AG04450 (cell line): ENCODE data around the gene TMEM94. TPM values are rescaled to one million over a fixed set of nuclear protein-coding genes. Genes with fewer than 3 reads are reported as not detected.
"Not testable (repeated sequence)": the region's sequence is repeated elsewhere in the genome, so short reads cannot be mapped to it uniquely, and the experiment has no call there.

Experiments used
- CTCF ChIA-PET: fragments of 300-600, 350-600 bp; formaldehyde crosslinking; extraction: SDS; loops from one replicate; lab custom pipeline; 2022; ENCODE audit warnings: antibody characterized with exemption, inconsistent platforms; lab: Charles Lee
- POLR2A ChIA-PET: fragments of 350-600 bp; formaldehyde crosslinking; extraction: SDS; loops from one replicate; lab custom pipeline; 2021; ENCODE audit warnings: antibody characterized with exemption, inconsistent platforms; lab: Yijun Ruan, JAX
- DNase-seq: peaks from one replicate; pipeline ENCODE4 v3.0.0-alpha.2; 2011; ENCODE audit warnings: low read depth, low spot score
- H3K27ac ChIP-seq: one replicate; pipeline ENCODE4 v1.5.1; 2012; ENCODE audit warnings: low read depth, low read length, control low read depth
- H3K27me3 ChIP-seq: one replicate; pipeline ENCODE4 v1.6.0; 2012; ENCODE audit warnings: low read length; ENCODE audit not compliant: control insufficient read depth, insufficient read depth
- H3K4me3 ChIP-seq: 2 replicates; pipeline ENCODE4 v1.5.1; 2011; ENCODE audit warnings: mild to moderate bottlenecking, low read depth, low read length, control low read depth
- H3K9me3 ChIP-seq: 2 replicates; pipeline ENCODE4 v1.5.1; 2012; ENCODE audit warnings: low read length; ENCODE audit not compliant: control insufficient read depth, insufficient read depth
- CTCF ChIP-seq: IDR thresholded peaks from 2 replicates; pipeline ENCODE4 v1.5.1; 2011; ENCODE audit warnings: low read depth, low read length, control low read depth, inconsistent platforms
- polyA plus RNA-seq: library from polyadenylated mRNA; depleted of rRNA; stranded (reverse); fragments of >200 nt; gene quantifications from 2 replicates; pipeline ENCODE4 v1.2.3, GENCODE V29; 2011

TMEM94 gene
- polyA plus RNA-seq, 1 experiment, result 14.8 TPM

DNA sequence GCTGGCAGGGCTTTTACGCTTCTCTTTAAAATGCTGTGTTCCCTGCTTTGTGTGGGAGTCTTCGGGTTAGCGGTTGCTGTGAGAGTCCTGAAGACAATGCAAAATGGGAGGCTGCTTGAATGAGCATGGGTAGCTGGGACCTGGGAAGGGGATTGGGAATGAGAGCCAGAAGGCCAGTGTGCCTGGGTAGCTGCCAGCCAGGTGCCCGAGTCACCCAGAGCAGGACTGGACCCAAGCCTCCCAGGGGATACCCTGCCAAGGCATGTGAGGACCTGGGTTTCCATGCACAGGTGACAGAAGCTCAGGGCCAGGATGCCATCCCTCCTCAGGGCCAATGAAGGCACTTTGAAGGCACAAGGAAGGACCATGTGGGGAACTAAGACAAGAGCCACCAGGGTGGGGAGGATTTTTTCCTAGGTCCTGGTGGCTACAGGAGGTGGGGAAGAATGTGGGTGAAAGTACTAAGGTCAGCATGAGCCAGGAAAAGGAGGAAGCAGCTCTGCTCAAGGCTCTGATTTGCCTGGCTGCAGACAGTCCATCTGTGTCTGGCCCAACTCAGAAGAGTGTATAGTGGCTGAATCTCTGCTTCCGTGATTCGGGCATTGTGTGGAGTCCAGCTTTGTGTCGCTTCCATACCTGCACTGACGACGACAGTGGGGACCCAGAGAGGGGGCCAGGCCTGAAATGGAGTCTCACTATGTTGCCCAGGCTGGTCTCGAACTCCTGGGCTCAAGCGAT is 20.5 kb downstream of the TMEM94 start:
- CTCF ChIA-PET, result interaction anchor here (0.8 to 1.2 kb wide), 2 partner anchors 40 to 156 kb away, joined by 3 read pairs; partner anchors contain the start of genes SMIM5 and TSEN54
- Histone ChIP-seq H3K9me3 (no peaks in the 10 kb centered on the region), H3K4me3 (no peak overlapping the region), H3K27me3 (no peaks in the 10 kb centered on the region), H3K27ac (no peak overlapping the region)
- POLR2A ChIA-PET, result no interaction called here
- no peak for TF ChIP-seq CTCF
- DNase-seq, result no peak

DNA sequence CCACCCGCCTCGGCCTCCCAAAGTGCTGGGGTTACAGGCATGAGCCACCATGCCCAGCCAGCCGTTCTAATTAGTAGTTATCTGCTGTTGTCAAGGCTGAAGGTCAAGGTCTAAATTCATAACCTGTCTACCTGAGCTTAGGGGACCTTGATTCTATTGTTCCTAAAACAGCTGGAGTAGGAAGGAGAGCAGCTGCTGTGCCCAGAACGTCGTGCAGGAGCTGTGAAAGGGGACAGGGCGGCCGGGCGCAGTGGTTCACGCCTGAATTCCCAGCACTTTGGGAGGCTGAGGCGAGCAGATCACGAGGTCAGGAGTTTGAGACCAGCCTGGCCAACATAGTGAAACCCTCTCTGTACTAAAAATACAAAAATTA is 21.0 kb downstream of the TMEM94 start:
- H3K4me3 ChIP-seq, POLR2A ChIA-PET, H3K27ac ChIP-seq, DNase-seq, H3K27me3 ChIP-seq, H3K9me3 ChIP-seq: not testable (repeated sequence)
- CTCF ChIA-PET, result interaction anchor here (0.9 to 1.2 kb wide), 2 partner anchors 39 to 156 kb away, joined by 3 to 7 read pairs; partner anchors contain the start of genes SMIM5 and TSEN54

DNA sequence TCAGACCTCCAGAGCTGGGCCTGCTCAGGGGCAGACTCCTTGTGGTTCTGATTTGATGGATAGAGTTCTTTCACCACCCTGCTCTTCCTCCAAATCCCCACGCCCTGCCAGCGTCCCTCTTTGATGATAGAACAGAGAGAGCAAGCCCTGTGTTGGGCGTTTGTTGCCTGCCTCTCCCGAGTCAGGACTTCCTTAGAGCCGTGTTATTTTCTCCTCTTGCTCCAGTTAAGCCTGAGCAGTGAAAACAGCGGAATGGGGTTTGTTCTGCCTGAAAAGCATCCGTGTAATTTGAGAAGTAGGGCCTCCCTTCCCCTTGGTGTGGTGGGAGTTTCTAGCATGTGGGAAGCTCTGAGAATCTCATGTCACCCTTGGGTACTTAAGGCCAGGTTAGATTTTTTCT is 22.1 kb downstream of the TMEM94 start:
- CTCF ChIA-PET, result interaction anchor here (0.9 kb wide), 2 partner anchors 38 to 272 kb away, joined by 6 to 7 read pairs; partner anchors contain the start of gene TSEN54
- POLR2A ChIA-PET, result no interaction called here
- no peaks in the 10 kb centered on the region for H3K9me3 ChIP-seq
- TF ChIP-seq CTCF, result no peak
- no peak for DNase-seq
- H3K27me3 ChIP-seq, result no peaks in the 10 kb centered on the region
- no peak overlapping the region for H3K4me3 ChIP-seq
- no peak overlapping the region for H3K27ac ChIP-seq

GRCh38 chr17:75480281-75480680 is 23.8 kb downstream of the TMEM94 start:
- ChIA-PET CTCF (interaction anchor here (1.1 kb wide), 2 partner anchors 36 to 210 kb away, joined by 3 read pairs; partner anchors contain the start of genes MIF4GD and TSEN54), POLR2A (no interaction called here)
- Histone ChIP-seq H3K27ac (no peak overlapping the region), H3K27me3 (no peaks in the 10 kb centered on the region), H3K4me3 (no peak overlapping the region), H3K9me3 (no peaks in the 10 kb centered on the region)
- no peak for DNase-seq
- TF ChIP-seq CTCF, result no peak

- ChIA-PET POLR2A (no interaction called here), CTCF (interaction anchor here (0.6 to 1.0 kb wide), 2 partner anchors 153 to 265 kb away, joined by 4 to 13 read pairs; no protein-coding TSS in a partner anchor)
- no peak overlapping the region for H3K4me3 ChIP-seq
- no peak for DNase-seq
- H3K27me3 ChIP-seq, result no peaks in the 10 kb centered on the region
- no peaks in the 10 kb centered on the region for H3K9me3 ChIP-seq
- TF ChIP-seq CTCF, result no peak
- H3K27ac ChIP-seq, result no peak overlapping the region
Observed at GRCh38 chr17:75481194-75482068, 25.0 kb downstream of the TMEM94 start.
